HG02884 (cell line): Measurements from ENCODE around the gene FMO3.

Experiments used
- ATAC-seq: cut with Tn5 transposase; IDR thresholded peaks from one replicate; pipeline ENCODE4 v1.9.1; 2021; ENCODE audit warnings: mild to moderate bottlenecking, moderate library complexity; ENCODE audit not compliant: unreplicated experiment

FMO3 gene

DNA sequence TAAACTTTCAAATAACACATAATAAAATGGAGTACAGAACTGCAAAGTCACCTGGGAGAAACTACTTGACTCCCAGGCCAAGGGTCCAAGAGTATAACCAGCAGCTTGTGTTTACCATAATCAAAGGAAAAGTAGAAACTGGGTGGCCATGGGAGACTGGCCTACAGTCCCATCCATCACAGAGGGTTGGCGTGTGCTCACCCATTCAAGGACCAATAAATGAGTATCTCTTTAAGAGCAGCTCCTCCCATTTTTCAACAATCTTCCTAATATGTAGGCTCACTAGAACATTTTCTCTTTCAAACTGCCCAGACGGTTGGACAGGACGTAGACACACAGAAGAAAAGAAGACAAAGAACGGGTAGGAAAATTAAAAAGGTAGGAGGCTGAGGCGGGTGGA is at the start of gene FMO3:
FMO3 (plus strand) TSS at position 302 of the 400 bp plus-strand sequence. CDS start 1,754 bp downstream, outside the sequence.
- ATAC-seq, result no peak

DNA sequence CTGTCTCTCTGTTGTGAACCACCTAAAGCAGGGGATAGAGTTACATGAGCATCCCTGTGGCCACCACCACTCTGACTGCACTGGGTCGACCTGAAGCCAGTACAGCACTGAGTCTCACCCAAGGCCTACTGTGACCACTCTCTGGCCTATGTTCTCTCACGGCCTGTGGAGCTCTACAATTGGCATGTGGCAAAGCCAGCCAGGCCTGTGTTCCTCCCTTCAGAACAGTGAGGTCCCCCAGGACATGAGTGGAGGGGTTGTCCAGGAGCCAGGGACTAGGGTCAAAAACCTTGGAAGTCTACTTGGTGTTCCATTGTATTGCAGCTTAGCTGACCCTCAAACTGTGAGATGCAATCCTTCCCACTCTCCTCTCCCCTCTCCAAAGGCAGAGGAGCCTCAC is 42.7 kb upstream of the FMO3 start:
- ATAC-seq, result no peak

DNA sequence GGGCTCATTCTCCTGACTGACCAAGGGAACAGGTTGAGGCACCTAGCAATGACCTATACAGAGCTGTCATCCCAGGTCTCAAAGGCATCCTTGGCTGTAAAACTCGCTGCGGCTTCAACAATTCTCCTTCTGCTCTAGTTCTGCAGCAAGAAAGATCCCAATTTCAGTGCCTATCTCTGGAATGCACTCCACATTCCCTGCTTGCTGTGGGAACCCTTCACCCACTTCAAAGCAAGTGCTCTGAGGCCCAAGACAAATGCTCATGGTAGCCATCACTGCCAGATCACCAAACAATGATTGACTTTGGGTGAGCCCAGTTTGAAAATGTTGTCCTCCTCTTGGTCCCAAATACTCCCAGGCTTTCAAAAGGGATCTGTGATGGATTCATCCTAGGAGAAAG is 37.7 kb upstream of the FMO3 start:
- no peak for ATAC-seq

DNA sequence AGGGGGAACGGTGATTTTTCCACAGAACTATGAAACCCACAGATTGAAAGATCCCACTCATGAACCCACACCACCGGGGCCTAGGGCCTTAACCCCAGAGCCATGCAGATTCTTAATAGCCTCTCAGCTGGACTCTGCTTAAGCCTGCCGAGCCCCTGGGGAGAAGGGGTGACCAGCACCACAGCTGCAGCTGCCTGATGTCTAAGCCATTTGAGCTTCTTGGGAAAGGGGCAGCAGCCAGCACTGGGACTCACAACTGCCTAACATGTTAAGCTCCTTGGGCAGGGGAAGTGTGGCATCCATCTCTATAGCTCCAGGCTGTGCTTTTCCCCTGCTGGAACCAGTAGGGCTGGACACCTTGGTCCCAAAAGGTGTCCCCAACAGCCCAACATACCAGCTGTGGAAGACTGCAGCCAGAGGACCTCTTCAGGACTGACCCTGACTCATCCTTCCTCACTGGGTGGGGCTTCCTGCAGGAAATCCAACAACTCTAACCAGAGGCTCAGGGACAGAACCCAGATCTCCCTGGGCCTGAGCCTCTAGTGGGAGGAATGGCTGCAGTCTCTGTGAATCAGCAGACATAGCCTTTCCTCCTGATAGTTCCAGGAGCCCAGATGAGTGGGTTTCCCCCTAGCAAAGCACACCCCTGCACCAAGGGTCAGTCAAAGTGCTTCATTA is 34.6 kb upstream of the FMO3 start:
- no peak for ATAC-seq

DNA sequence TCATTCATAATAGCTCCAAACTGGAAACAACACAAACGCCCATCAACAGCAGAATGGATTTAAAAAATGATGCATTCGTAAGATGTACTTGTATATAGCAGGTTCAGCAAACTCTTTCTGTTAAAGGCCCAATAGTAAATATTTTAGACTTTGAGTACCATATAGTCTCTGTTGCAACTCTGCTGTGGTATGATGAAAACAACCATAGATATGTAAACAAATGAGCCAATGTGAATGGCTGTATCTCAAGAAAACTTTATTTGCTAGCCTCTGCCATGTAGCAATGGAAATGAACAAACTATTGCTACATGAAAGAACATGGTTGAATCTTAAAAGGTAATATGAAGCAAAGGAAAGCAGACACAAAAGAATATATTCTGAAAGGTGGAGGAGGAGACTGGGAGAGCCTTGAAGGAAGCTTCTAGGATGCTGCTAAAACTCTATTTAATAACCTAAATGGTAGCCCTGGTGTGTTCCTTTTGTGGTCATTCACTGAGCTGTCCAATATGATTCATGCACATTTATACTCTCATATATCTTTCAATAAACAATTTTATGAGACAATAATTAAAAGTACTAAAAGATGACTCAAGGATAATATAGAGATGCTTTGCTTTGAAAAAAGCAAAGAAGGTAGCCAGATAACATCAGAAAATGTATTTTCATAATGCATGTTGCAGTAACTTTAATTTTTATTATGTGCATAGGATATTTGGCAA is 29.1 kb upstream of the FMO3 start:
- no peak for ATAC-seq

DNA sequence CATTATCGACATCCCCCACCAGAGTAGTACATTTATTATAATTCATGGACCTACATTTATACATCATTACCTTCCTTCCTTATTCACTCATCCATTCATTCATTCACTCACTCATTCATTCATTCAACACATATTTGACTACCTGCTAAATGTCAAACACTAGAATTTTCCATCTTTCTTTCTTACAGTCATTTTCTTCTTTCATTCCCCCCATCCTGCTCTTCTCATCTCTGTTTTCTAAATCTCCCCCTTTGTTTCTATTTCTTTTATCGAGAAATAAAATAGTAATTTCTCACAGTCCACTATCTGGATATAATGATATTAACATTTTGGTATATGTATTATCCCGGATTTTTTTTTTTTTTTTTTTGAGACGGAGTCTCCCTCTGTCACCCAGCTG is 27.8 kb upstream of the FMO3 start:
- ATAC-seq, result no peak

DNA sequence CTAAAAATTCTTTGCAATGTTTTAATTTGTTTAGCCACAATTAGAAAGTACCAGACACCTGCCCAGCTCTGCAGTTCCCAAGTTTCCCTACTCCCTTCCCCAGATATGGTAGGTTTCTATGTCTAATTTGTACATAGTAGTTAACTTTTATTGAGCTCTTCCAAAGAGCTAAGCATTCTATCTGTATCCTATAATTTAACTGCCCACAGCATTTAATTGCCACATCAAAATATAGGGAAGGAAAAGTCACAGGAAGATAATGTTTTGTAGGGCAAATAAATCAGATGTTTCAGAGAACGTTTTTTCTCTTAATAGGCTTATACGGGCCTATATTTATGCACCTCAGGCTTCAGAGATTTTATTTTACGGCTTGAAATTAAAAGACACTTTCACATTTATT is 15.7 kb upstream of the FMO3 start:
- no peak for ATAC-seq

DNA sequence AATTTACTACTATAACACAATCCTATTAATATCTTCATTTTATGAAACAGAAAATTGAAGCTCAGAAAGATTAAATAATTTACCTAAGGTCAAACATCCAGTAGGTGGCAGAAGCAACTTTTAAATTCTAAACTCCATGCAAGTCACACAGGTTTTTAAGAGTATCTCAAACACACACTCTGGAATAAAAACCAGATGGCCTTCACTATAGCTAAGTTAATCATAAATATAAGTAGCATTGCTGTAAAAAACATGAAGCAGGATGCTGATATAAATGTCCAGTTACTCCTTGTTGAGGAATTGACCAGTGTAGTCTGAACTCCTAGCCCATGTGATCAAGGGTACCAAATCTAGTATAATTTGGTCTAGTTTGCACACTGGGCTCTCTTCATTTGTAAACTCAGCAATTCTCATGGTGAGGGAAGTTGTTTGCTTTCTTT is 9.4 kb upstream of the FMO3 start:
- ATAC-seq, result no peak

DNA sequence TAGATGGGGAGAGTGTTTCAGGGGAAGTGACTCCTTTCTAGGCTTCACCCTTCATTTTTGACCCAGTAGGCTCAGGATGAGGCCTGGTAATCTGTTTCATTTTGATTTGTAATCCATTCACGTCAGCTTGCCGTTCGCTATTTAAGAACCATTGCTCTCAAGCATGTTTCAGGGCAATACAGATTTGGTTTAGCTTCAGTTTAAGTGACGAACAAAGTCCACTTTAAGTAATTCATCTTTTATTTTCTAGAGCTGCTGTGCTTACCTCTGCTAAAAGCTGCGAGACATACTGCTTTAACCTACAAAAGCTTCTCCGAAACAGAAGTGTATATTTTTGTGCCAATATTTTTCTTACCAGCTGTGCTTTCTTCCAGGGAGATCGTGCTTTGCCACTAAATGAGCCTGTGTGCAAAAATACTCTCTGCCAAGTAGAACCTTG is 8.9 kb upstream of the FMO3 start:
- no peak for ATAC-seq

DNA sequence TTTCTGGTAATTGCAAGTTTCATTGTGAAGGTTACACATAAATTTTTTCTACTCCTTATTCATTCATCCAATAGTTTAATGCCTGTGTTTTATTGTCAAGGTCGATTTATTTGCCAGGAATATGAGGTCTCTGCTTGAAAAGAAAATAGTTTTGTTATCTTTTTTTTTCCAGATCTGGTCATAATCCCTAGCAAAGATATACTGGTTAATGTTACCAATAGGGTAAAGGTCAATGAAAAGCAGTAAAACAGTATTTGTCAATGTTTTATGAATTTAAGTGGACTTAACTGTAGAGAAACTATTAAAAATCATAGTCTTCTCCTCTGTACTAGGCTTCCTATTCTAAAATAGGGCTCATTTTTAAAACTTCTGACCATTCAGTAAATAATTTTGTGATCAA is 8.1 kb upstream of the FMO3 start:
- no peak for ATAC-seq

DNA sequence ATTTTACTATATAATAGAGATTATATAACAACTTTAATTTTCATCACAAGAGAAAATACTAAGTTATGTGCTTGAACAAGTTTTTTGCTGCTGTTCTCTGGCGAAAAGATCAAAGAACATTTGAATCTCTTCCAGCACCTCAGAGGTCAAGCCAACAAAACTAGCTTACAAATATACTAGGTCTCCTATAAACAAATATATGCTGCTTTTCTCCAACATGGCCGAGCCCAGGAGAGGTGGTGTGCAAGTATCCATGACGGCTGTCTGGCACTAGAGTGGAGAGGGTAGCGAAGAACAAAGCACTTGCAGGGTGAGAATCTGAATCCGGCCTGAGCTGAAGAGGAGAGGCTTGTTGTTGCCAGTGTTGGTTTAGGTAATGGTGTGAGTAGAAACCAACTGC is 7.5 kb upstream of the FMO3 start:
- no peak for ATAC-seq

DNA sequence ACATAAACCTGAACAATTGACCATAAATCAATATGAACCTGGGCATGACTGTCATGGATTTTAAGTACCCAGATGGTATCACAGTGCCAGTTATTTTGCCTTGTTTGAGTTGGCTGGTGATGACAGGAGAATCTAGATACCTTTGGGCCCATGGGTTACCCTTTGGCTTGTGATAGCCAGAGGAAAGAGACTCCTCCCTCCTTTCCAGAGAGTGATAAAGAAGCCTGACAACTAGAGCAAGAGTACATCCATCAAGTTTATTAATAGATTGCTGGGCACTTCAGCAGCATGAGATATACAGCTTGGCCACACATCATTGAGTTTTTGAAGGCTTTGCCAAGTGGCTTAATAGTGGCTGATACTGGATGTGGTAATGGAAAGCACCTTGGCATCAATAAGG is 6.6 kb upstream of the FMO3 start:
- no peak for ATAC-seq

DNA sequence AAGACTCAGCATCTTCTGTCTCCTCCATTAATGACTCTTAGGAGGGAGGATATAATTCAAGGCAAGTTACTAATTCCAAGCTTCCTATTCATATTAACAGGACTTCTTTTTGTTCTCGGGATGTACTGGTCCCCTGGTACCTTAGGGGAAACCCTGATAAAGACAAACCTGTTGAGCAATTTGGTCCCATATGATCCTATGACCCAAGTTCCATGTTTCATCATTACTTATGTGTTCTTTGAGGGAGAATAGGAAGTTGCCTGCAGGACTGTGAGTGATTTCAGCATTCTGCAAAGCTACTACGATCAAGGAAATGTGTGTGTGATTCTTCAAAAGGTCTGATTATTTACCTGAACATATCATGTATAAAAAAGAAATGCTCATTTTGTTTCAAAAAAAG is 5.8 kb upstream of the FMO3 start:
- no peak for ATAC-seq

DNA sequence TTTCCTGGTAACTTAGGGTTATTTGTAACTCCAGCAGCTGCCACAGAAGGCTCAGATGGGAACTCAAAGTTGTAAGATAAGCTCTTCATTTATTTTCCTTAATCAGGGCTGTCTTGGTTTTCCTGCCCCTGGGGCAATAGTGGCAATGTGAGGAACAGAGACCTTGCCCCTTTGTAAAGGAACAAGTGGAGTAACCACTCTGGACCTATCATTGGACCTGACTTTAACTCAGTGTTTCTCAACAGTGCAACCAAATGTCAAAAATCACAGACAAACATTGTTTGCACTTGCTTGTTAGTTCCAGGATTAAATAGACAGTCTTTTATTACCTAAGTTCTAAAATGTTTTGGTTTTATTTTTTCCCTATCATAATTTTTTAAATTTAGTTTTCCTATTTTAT is 2.8 kb upstream of the FMO3 start:
- no peak for ATAC-seq

DNA sequence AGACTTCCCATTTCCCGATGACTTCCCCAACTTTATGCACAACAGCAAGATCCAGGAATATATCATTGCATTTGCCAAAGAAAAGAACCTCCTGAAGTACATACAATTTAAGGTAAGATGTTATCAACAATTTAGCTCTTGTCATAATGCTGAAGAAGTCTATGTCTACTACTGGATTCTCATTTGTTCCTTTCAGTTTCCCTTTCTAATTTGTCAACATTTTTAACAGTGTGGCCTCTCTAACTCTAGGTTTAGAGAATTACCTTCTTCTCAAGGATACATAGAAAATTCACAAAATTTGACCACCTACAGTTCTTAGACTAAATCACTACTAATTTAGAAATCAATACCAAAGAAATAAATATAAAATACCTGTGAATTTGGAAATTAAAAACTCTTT is 13.2 kb downstream of the FMO3 start:
- ATAC-seq, result no peak

DNA sequence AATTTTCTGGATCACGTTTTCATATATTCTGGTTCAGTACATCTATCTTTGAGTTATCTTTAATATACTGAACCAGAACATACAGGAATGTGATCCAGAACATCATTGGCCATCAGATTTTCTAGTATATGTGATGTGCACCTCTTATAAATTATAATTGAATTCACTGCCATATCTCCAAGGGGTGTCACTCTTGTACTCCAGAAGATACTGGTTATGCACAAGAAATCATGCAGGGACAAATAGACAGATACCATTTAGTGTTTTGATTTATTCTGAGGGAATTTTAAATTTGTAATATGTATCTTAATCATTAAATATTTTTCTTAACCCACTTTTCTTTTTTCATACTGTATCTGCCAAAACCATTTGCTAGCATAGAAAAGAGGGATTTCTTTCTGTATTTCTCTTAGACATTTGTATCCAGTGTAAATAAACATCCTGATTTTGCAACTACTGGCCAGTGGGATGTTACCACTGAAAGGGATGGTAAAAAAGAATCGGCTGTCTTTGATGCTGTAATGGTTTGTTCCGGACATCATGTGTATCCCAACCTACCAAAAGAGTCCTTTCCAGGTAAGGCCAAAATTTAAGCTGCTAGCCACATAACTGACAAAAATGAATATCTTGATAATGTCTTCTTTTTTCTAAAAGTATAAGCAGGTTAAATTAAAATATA is 16.7 kb downstream of the FMO3 start:
- no peak for ATAC-seq

DNA sequence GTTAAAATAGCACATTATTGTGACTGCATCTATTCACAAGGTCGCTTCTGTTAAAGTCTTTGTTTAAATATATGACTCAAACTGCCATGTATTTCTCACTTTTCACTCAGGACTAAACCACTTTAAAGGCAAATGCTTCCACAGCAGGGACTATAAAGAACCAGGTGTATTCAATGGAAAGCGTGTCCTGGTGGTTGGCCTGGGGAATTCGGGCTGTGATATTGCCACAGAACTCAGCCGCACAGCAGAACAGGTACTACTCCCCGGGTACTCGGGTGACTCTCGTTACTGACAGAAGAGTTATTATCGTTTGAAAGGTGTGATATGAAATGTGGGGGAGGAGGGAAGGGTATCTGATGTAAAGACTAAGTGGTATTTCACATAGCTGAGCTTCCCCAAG is 17.3 kb downstream of the FMO3 start:
- no peak for ATAC-seq

DNA sequence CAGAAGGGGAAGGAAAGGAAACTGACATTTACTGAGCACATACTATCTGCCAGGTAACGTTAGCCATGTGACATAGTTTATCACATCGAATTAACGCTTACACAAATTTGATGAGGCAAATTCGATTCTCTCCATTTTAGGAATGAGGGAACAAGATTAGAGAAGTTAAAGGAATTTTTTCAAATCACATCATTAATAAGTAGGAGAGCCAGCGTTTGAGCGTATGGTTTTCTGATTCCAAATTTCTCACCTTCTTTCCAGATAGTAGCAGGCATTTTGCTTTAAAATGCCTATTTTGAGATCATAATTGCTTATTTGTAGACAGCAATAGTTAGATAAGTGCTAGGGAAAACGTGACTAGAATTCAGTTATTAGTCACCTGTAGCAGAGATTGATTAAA is 19.3 kb downstream of the FMO3 start:
- no peak for ATAC-seq

DNA sequence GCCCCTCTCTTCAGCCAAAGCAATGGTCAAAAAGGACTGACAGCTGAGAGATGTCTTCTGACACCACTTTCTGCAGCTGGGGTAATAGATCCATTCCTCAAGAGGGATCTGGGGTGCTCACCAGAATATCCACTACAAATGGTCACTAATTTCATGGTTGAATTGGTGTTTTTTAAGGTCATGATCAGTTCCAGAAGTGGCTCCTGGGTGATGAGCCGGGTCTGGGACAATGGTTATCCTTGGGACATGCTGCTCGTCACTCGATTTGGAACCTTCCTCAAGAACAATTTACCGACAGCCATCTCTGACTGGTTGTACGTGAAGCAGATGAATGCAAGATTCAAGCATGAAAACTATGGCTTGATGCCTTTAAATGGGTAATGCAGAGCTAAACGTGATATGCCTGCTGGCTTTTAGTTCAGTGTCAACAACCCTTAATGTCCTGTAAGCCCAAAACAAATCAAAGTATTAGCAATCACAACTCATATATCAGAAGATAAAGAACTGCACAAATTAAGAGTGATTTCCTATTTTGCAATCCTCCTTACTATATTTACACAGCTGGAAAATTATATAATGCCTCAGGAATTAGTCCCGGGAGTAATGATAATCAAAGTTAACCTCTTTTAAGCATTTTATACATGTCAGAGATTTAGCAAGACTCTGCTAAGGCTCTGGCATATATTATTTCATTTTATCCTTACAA is 20.1 kb downstream of the FMO3 start:
- no peak for ATAC-seq

DNA sequence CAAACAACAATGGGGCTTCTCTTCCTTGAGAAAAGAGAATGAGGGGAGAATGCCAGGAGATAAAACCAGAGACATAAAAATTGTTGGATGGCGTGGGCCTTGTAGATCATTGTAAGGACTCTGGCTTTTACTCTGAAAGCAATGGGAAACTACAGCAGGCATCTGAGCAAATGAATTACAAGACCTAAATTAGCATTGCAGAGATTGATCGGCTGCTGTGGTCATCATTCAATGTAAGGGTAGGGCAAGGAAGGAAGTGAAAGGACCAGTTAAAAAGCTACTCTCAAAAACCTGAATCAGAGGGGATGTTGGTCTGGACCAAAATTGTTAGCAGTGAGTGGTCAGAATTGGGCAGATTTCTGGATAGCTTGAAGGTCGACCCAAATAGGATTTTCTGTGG is 21.4 kb downstream of the FMO3 start:
- ATAC-seq, result no peak

DNA sequence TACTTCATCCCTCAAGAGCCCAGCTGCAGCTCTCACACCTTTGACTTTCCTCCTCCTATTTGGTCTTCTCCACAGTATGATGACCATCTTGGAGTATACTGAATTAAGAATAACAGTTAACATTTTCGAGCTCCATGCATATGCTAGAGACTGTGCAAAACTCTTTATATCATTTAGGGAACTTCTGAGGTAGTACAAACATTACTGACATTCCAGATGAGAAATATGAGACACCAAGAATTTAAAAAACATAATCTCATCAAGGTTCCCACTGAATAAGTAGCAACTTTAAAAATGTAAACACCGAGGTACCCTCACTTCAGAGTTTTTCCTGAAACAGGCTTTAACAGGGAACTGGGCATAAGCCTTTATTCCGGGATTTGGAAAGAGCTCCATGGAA is 22.7 kb downstream of the FMO3 start:
- ATAC-seq, result no peak
